Measurements from ENCODE around the gene GPR37.

Gene GPR37

DNA sequence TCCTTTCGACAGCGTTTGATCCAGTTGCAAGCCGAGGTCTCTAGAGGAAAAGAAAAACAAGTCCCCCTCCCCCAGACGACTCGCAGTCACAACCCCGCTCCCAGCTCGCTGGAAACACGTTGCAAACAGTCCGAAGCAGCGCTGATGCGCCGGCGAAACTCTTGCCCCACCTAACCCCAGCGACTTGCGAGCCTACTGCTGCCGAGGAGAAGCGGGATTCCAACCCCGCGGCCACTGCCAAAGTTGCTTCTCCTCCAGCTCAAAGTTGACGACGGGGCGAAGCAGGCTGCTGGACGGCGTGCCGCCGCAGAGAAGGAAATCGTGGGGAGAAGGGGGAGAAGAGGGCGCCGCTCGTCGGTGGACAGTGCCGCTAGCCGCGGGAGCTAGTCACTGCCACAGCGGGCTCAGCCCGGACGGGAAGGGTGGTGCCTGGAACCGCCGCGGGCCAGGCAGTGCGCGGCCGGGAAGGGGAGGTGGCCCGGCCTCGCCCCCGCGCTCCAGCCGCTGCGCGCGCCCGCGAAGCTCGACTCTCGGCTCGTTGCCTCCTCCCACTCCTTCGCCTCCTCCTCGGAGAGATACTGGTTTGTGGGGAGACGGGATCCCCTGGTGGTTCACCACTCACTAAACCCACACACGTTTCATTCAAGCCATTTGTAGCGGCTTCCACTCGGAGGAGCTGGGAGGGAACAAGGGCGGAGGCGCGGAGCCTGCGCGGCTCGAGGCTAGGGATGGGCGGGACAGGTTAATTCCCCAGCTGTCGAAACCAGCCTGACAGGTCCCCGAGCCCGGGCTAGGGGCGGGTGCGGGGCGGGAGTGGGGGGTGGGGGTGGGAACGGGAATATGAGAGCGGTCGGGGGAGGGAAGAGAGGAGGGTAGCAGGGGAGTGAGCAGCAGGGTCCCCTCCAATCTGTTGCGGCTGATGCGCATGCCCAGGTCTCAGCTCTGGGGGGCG lies at the start of gene GPR37:
GPR37 (minus strand) TSS at position 392 of the 952 bp plus-strand sequence. CDS start 816 bp downstream, outside the sequence.
- TF ChIP-seq, protein P1, sequence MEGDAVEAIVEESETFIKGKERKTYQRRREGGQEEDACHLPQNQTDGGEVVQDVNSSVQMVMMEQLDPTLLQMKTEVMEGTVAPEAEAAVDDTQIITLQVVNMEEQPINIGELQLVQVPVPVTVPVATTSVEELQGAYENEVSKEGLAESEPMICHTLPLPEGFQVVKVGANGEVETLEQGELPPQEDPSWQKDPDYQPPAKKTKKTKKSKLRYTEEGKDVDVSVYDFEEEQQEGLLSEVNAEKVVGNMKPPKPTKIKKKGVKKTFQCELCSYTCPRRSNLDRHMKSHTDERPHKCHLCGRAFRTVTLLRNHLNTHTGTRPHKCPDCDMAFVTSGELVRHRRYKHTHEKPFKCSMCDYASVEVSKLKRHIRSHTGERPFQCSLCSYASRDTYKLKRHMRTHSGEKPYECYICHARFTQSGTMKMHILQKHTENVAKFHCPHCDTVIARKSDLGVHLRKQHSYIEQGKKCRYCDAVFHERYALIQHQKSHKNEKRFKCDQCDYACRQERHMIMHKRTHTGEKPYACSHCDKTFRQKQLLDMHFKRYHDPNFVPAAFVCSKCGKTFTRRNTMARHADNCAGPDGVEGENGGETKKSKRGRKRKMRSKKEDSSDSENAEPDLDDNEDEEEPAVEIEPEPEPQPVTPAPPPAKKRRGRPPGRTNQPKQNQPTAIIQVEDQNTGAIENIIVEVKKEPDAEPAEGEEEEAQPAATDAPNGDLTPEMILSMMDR (IDR thresholded peaks at IDR 0.05; ENCODE audit: low read depth, low read length, missing control alignments), result peak; percentile 10
- peak; percentile 12 for DNase-seq (ENCODE audit: low read depth)
- peak within 1 kb of the TSS; percentile 47 for H3K4me3 ChIP-seq (ENCODE audit: low read depth, low read length)

DNA sequence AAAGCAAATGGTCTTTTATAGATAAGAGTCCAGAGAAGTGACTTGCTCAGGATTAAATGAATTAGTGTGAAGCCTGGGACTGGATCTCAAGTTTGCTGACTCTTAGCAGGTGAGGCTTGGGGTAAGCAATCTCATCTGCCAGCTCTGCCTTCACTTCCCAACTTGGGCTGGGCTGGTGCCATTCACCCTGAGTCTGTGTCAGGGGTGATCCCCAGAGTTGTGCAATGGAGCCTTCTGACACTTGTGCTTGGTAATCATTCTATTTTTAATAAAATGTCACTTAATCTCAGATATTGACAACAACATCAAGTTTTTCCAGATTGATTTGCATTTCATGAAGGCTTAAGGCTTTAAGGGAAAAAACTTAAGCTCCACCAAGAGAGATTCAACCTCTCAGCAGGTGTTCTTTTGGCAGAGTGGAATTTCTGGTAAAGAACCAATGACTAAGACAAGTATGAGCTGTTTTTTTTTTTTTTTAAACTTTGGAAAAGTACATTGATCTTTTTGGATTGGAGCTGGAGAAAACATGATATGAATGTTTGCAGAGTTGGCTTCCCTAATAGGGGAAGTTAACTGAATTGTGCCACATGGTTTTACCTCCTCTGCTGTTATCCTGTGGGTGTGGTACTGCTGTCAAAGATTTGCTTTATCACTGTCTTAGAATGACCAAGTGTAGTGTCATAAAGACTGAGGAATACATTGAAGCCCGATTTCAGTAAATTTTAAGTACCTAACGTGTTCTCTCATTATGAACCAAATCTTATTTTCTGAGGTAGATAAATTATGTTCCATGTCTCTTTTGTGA lies 48.6 kb upstream of the GPR37 start:
- DNase-seq (ENCODE audit: low read depth), result no peak
- no peak overlapping the region for H3K4me3 ChIP-seq (ENCODE audit: low read depth, low read length)
- TF ChIP-seq, protein P1 (IDR thresholded peaks at IDR 0.05; ENCODE audit: low read depth, low read length, missing control alignments), result no peak

DNA sequence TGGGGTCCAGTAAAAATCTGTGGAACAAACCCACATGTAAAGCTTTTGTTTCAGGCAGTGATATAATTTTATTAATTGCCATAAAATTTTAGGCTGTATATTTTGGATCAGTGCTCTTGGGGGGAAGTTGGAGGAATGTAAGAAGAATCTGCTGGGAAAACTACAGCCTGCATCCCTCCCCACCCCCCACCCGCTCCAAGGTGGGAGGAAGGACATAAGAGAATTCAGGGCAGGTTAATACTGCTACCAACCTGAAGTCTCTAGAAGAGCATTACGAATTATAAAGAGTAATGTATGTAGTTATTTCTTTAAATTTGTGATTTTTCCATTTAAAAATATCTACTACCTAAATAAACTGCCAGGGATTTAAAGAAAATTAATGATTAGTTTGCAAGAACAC lies 47.2 kb upstream of the GPR37 start:
- no peak for DNase-seq (ENCODE audit: low read depth)
- TF ChIP-seq, protein P1 (IDR thresholded peaks at IDR 0.05; ENCODE audit: low read depth, low read length, missing control alignments), result no peak
- no peak overlapping the region for H3K4me3 ChIP-seq (ENCODE audit: low read depth, low read length)

GRCh38 chr7:124811341-124811740 lies 45.7 kb upstream of the GPR37 start:
- DNase-seq (ENCODE audit: low read depth), result no peak
- TF ChIP-seq, protein P1 (IDR thresholded peaks at IDR 0.05; ENCODE audit: low read depth, low read length, missing control alignments), result no peak
- no peak overlapping the region for H3K4me3 ChIP-seq (ENCODE audit: low read depth, low read length)

- TF ChIP-seq, protein P1 (IDR thresholded peaks at IDR 0.05; ENCODE audit: low read depth, low read length, missing control alignments), result no peak
- no peak overlapping the region for H3K4me3 ChIP-seq (ENCODE audit: low read depth, low read length)
- no peak for DNase-seq (ENCODE audit: low read depth)
Measured at GRCh38 chr7:124810605-124811004, 45.0 kb upstream of the GPR37 start.

DNA sequence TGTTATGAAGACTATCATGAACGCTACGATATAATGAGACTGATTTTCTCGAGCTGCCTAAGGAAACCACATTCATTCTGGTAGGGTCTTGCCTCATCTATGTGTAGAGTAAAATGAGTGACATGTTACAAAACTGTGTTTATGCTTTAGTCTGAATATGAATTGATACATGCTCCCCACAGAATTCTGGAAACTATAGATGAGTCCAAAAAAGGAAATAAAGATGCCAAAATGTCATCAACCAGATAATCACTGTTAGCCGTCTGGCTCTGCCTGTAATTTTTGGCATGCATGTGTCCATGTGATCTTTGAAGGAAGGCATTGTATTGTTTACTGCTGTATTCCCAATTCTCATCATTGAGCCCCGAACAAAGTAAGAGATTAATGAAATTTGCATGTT lies 42.6 kb upstream of the GPR37 start:
- TF ChIP-seq, protein P1 (IDR thresholded peaks at IDR 0.05; ENCODE audit: low read depth, low read length, missing control alignments), result no peak
- no peak overlapping the region for H3K4me3 ChIP-seq (ENCODE audit: low read depth, low read length)
- DNase-seq (ENCODE audit: low read depth), result no peak

Measured in GM12864 (cell line).